ENCODE results near the gene KIF1B.

KIF1B gene

GRCh38 chr1:10328180-10328963, 118.0 kb downstream of the KIF1B start:
- DNase-seq: no peak

- no peak for DNase-seq
Measured at GRCh38 chr1:10337436-10337835, 127.1 kb downstream of the KIF1B start.

- peak; percentile 37 for DNase-seq
Measured at GRCh38 chr1:10338047-10338446, 127.7 kb downstream of the KIF1B start.

- DNase-seq: no peak
Measured at GRCh38 chr1:10338611-10339010, 128.2 kb downstream of the KIF1B start.

- no peak for DNase-seq
Measured at GRCh38 chr1:10339036-10339567, 128.7 kb downstream of the KIF1B start.

GRCh38 chr1:10339815-10340214, 129.4 kb downstream of the KIF1B start:
- DNase-seq: peak; percentile 47

- no peak for DNase-seq
Measured at GRCh38 chr1:10340930-10341590, 130.7 kb downstream of the KIF1B start.

- peak; percentile 10 for DNase-seq
Measured at GRCh38 chr1:10347109-10347508, 136.7 kb downstream of the KIF1B start.

- DNase-seq: no peak
Measured at GRCh38 chr1:10353282-10353681, 142.9 kb downstream of the KIF1B start.

GRCh38 chr1:10353693-10354092, 143.3 kb downstream of the KIF1B start:
- no peak for DNase-seq

- no peak for DNase-seq
Measured at GRCh38 chr1:10360045-10360444, 149.7 kb downstream of the KIF1B start.

GRCh38 chr1:10361515-10361914, 151.1 kb downstream of the KIF1B start:
- no peak for DNase-seq

- no peak for DNase-seq
Measured at GRCh38 chr1:10368194-10368593, 157.8 kb downstream of the KIF1B start.

GRCh38 chr1:10374442-10374860, 164.1 kb downstream of the KIF1B start:
- DNase-seq: peak; percentile 19

- peak; percentile 72 for DNase-seq
Measured at GRCh38 chr1:10377365-10378029, 167.1 kb downstream of the KIF1B start.

- peak; percentile 85 for DNase-seq
Measured at GRCh38 chr1:10378081-10378841, 167.9 kb downstream of the KIF1B start.

GRCh38 chr1:10379101-10379620, 168.8 kb downstream of the KIF1B start:
- DNase-seq: no peak

GRCh38 chr1:10379676-10380075, 169.3 kb downstream of the KIF1B start:
- no peak for DNase-seq

GRCh38 chr1:10380594-10381275, 170.4 kb downstream of the KIF1B start:
- peak; percentile 91 for DNase-seq

GRCh38 chr1:10383630-10384029, 173.3 kb downstream of the KIF1B start:
- no peak for DNase-seq

GRCh38 chr1:10384219-10384618, 173.8 kb downstream of the KIF1B start:
- no peak for DNase-seq
